Inflammatory macrophage treated with lipopolysaccharide for 4 hours (primary cell): Measurements from ENCODE around the gene TAPT1.

Source experiments
- DNase-seq: peaks from one replicate; pipeline ENCODE4 v3.0.0-alpha.2; 2020

Gene TAPT1, protein sequence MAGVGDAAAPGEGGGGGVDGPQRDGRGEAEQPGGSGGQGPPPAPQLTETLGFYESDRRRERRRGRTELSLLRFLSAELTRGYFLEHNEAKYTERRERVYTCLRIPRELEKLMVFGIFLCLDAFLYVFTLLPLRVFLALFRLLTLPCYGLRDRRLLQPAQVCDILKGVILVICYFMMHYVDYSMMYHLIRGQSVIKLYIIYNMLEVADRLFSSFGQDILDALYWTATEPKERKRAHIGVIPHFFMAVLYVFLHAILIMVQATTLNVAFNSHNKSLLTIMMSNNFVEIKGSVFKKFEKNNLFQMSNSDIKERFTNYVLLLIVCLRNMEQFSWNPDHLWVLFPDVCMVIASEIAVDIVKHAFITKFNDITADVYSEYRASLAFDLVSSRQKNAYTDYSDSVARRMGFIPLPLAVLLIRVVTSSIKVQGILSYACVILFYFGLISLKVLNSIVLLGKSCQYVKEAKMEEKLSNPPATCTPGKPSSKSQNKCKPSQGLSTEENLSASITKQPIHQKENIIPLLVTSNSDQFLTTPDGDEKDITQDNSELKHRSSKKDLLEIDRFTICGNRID

DNA sequence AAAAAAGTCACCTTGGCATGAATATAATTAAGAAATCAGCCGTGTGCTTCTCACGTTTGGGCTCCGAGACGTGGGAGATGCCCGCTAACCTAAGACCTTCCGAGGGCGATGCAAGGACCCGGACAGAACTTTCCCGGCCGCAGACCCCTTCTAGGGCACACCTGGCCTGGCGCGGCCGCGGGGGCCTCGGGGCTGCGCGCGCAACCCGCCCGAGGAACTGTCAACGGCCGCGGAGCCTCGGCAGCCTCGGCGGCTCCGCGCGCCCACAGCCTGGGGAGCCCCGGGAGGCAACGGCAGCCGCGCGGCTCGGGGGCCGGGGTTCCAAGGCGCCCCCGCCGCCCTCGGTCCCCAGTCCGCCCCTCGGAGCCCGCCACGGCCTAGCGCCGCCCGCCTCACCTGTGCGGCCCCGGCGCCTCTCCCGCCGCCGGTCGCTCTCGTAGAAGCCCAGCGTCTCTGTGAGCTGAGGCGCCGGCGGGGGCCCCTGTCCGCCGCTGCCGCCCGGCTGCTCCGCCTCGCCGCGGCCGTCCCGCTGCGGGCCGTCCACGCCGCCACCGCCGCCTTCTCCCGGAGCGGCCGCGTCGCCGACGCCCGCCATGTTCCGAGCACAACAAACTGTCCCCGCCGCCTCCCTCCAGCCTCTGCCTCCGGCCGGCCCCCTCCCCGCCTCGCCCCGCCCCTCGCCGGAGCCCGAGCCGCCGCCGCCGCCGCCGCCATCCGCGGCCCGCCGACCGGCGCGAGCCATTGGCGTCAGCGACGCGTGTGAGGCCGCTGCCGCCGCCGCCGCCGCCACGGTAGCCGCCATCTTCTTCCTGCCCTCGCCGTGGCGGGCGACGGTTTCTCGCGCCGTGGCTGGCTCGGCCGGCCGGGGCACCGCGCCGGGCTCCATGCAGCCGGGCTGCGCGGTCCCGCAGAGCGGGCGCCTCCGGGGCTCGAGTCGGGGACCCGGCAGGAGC is at the start of gene TAPT1:
Gene TAPT1 (minus strand): TSS at position 609 of the 953 bp plus-strand sequence. CDS start 14 bp downstream, at position 595.
- peak; percentile 80 for DNase-seq

GRCh38 chr4:16271411-16271810 is 45.1 kb upstream of the TAPT1 start:
- peak; percentile 36 for DNase-seq

GRCh38 chr4:16270454-16271328 is 44.4 kb upstream of the TAPT1 start:
- peak; percentile 91 for DNase-seq

DNA sequence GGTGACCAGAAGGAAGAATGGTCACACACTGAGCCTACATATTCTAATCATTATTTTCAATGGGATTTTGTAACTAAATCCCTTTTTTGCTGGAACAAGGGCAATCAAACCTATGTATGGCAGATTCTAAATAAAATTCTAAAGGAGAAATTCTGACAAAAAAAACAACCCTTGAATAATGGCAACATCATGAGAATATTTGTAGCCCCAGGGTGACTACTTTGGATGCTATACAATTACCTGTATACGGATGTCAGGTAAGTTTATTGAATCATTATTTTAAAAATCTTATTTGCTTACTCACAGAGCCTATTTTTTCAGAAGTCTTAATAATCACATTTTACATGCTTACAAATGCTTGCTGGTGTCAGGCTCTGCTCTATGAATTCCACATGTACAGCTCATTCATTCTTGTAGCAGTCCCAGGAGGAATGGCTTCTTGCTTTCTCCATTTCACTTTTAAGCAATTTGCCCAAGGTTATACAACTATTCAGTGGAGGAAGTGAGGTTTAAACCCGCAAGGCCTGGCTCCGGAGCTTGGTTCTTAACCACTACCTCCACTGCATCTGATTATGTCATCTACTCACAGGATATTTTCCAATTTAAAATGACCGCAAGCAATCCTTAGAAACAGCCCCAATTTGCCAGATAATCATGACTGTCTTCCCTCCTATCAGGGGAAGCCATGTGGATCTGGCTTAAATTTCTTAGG is 43.6 kb upstream of the TAPT1 start:
- peak; percentile 76 for DNase-seq

- no peak for DNase-seq
Observed at GRCh38 chr4:16269240-16269639, 43.0 kb upstream of the TAPT1 start.

DNA sequence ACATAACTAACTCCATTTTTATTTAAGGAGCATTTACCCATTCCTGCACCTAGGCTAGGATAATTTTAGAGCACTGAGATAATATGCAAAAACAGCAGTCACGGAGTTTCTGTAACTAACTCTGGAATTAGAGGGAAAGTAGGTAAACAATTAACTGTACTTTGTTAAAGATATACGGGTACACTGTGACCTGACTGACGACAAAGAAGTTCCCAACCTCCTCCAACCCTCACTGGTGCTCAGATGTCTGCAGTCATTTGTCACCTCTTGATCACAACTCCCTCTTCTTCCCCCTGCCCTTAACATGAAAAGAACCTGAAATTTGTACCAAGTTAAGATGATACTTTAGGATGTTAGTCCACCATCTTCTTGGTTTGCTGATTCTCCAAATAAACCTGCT is 42.0 kb upstream of the TAPT1 start:
- no peak for DNase-seq

- DNase-seq = no peak
Observed at GRCh38 chr4:16267639-16268038, 41.4 kb upstream of the TAPT1 start.

GRCh38 chr4:16265820-16266219 is 39.5 kb upstream of the TAPT1 start:
- no peak for DNase-seq

DNA sequence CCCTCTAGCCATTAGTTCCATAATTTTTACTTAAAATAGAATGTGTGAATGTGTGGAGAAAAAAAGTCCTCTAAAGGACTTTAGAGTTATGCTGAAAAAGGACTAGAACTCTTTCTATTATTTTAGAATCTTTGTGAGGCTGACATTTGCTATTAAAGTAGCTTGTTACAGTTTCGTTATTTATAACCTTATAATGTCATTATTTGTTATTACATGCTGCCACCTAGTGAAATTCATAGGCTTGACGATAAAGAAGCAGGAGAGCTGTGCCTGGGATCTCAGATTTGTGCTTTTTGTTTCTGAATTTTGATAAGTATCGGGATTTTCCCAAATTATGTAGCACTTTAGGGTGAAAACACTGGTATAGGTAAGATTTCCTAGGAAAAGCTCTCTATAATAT is 38.5 kb upstream of the TAPT1 start:
- DNase-seq = peak; percentile 78

GRCh38 chr4:16263056-16263455 is 36.8 kb upstream of the TAPT1 start:
- DNase-seq = no peak

DNA sequence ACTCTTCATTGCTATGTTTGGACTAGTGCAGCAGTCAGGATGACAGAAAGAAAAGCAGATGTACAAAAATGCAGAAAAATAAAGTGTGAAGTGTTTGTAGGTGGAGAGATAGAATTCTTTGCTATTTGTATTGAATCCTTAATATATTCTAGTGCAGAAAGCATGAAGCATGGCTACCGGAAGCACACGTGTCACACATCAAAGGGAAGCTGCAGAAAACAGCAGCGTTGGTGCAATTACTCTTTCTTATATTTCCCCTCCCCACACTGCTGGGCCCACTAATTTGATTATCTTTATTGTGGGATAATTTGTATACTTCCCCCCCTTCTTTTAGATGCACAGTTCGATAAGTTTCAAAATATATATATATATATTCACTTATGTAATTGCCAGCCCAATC is 35.9 kb upstream of the TAPT1 start:
- DNase-seq = no peak

DNA sequence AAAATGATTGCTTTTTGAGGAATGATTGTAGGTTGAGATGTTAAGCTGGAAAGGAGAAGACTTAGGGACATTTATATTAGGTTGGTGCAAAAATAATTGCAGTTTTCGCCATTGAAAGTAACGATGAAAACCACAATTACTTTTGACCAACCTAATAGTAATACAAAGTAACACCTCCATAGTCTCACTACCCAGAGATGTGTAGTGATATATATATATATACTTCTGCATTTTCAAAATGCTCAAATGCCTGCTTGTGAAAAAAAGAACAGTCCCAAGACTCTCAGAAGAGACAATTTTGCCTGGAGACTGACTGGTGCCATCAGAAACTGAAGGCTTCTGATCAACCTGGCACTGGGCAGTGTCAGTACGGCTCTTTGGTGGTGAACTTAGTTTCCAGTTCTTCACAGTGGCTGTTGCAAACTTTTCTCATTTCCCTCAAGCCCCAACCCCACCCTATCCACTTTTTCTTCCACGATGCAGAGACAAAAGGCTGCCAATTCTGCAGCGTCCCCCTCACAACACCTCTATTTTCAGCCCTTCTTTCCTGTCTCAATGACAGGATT is 35.1 kb upstream of the TAPT1 start:
- peak; percentile 10 for DNase-seq

DNA sequence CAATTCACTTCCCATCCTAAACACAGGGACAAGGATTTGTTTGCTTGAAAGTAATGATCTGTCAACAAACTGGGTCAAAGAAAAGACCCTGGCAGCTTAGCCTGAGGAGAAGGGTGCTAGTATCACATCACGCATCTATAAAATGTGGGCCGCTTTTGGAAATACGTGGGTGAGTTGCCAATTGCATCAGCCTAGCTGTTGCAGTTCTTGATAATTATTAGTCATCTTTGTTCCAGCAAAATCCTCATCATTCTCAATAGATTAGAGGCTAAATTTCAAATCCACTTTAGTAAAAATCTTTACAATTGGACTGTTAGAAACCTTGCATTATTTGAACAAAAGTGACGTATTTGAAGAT is 33.6 kb upstream of the TAPT1 start:
- DNase-seq = peak; percentile 77

- no peak for DNase-seq
Observed at GRCh38 chr4:16259241-16259888, 33.1 kb upstream of the TAPT1 start.

- no peak for DNase-seq
Observed at GRCh38 chr4:16257611-16258010, 31.3 kb upstream of the TAPT1 start.

DNA sequence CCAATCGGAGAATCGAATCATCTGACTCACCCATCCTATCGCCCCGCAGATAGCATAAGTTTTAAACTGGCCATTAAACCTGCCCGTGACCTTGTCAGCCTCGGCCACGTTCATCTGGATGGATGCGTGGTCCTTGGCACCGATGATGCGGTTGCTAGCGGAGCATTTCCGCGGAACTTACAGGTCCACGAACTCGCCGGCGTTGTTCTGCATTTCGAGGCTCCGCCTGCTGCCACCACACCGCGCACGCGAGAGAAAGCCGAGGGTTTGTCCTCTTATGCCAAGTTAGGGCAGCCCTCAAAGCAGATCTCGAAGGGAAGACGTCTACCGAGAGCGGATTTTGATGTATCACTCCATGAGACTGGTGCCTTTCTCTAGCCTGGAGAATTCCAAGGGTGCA is 30.1 kb upstream of the TAPT1 start:
- DNase-seq = no peak

GRCh38 chr4:16255730-16256129 is 29.5 kb upstream of the TAPT1 start:
- DNase-seq = no peak

DNA sequence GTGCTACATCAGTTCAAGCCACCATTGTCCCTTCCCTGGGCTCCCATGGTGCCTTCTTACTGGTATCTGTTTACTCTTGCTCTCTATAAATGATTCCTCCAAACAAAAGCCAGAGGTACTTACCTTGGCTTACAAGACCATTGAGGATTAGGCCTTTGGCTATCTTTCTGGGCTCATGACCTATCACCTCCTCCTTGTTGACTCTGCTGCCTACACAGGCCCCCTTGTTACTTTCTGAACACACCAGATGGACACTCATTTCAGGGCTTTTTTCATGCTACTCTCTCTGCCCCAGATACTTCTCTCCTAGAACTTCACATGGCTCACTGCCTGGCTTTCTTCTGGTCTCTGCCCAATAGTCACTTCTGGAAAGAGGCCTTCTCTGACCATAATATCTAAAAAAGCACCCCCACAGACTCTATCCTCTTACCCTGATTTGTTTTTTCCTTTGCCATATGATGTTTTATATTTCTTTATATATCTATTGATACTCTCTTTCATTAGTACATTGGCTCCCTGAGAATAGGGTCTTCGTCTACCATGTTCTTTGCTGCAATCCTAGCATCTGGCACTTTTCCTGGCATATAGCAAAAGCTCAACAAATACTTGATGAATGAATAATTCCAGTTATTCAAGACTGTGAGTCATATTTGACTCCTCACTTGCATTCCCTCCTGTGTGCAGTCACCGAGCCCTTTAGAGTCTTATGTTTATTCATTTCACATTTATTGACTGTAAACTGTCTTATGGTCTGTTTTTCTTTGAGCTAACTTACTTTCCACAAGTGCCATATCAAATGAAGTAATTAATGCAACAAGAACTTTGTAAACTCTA is 27.1 kb upstream of the TAPT1 start:
- DNase-seq = no peak

DNA sequence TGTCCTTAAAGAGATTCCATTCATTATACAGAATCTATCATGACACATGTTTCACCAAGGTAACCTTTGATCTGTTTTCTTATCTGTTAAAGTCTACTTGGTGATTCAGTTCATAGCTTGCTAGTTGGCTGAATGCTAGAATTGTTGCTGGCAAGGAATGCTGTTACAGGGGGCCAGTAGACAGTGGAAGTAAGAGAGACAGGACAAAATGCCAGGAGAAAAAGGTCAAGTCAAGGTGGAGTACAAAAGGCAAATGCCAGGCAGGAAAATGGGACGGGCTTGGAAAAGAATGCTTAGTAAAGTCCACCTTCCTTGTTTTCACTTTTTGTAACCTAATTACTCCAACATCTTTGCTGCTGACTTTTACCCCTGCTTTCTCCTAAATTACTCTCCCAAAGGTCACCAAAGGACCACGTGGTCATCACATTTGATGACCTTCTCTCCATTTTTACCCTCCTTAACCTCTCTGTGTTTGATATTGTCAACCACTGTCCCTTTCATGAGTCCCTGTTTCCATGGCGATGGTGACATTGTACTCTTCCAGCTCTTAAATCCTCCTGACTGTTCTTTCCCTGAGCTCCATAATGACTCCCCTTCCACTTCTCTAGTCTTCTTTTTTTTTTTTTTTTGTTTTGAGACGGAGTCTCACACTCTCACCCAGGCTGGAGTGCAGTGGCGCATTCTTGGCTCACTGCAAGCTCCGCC is 24.5 kb upstream of the TAPT1 start:
- no peak for DNase-seq
